ENCODE data around the gene HSPA14.
"Not testable (repeated sequence)": the region's sequence is repeated elsewhere in the genome, so short reads cannot be mapped to it uniquely, and the experiment has no call there.

HSPA14 gene

DNA sequence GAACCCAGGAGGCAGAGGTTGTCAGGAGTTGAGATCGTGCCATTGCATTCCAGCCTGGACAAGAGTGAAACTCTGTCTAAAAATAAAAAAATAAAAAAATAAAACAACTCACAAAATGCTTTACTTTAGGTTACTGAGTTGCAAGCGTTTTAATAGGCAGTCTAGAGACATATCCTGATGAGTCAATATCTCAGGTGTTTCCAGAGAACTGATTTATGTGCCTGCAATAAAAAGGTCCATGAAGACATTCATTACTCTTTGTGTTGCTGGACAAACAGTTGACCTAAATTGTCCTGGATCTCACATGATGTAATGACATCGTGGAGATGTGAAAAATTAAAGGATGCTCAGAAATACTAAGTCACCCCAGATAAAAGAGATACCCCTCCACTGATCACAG is 31.8 kb upstream of the HSPA14 start:
- H3K4me3 Mint-ChIP-seq, result no peak overlapping the region

DNA sequence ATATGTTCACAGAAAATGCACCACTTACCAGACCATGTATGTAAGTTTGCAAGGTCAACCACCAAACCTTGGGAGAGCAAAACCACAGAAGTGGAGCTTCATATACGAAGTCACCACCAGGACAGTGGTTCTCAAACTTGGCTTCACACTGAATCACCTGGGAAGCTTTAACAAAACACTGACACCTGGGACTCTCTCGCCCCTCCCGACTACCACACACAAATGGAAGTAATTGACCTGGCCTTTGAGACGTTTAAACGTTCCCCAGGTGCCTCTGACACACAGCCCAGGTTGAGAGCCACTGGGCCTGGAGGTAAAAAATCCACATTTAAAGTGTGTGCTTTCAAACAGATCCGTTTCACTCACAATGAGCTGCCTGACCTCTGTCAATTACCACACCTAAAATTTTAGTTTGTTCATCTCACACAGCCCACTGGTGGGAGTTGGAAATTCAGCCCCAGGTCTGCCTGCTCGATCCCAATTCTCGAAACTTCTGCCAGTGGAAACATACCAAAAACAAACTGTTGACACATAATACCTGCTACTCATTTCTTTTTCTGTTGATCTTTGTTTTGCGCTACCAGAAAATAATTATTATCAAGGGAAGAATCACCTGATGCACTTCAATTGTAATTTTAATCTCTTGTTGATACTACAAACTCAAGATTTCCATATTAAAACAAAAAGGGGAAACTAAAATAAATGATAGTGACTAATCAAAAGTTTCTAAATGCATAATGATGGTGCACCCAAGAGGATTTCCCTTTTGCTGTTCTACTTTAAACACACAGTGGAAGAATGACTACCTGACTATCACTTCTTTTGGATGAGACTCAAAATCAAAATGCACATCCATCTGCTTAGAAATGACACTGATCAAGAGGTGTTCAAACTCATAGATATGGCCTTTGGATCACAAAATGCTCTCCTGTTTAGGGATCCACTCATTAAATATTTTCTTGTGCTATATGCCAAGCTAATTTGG is 26.8 kb upstream of the HSPA14 start:
- Mint-ChIP-seq H3K27ac (no peak overlapping the region), H3K4me3 (no peak overlapping the region), H3K9me3 (no peaks in the 10 kb centered on the region), H3K27me3 (ENCODE audit: low read depth) (peaks cover 12% of the 10 kb centered on the region), H3K36me3 (ENCODE audit: low read depth) (no peaks in the 10 kb centered on the region), H3K4me1 (no peaks in the 10 kb centered on the region)
- TF ChIP-seq, protein P1, sequence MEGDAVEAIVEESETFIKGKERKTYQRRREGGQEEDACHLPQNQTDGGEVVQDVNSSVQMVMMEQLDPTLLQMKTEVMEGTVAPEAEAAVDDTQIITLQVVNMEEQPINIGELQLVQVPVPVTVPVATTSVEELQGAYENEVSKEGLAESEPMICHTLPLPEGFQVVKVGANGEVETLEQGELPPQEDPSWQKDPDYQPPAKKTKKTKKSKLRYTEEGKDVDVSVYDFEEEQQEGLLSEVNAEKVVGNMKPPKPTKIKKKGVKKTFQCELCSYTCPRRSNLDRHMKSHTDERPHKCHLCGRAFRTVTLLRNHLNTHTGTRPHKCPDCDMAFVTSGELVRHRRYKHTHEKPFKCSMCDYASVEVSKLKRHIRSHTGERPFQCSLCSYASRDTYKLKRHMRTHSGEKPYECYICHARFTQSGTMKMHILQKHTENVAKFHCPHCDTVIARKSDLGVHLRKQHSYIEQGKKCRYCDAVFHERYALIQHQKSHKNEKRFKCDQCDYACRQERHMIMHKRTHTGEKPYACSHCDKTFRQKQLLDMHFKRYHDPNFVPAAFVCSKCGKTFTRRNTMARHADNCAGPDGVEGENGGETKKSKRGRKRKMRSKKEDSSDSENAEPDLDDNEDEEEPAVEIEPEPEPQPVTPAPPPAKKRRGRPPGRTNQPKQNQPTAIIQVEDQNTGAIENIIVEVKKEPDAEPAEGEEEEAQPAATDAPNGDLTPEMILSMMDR (IDR thresholded peaks at IDR 0.05; ENCODE audit: unreplicated experiment in 3 of 3), result no peak

More for the DNA sequence above, 31.8 kb upstream of the HSPA14 start:
- H3K27ac Mint-ChIP-seq, result no peak overlapping the region
- H3K4me1 Mint-ChIP-seq, result no peaks in the 10 kb centered on the region
- no peaks in the 10 kb centered on the region for H3K9me3 Mint-ChIP-seq
- no peaks in the 10 kb centered on the region for H3K36me3 Mint-ChIP-seq (ENCODE audit: low read depth)
- TF ChIP-seq, protein P1 (IDR thresholded peaks at IDR 0.05; ENCODE audit: unreplicated experiment in 3 of 3), result no peak
- H3K27me3 Mint-ChIP-seq (ENCODE audit: low read depth), result peaks cover 13% of the 10 kb centered on the region

DNA sequence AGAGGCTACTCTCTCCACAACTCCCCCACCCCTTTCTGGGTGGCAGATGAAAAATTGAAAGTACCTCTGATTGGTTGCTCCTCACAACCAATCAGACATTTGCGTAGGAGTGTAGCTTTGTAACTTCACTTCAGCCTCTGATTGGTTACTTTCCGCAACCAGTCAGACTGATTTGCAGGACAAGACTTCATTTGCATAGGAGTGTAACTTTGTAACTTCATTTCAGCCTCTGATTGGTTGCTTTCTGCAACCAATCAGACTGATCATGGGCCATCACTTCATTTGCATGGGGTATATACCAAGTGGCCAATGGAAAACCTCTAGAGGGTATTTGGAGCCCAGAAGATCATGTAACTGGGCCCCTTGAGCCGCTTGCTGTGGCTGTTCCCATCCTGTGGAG is 25.8 kb upstream of the HSPA14 start:
- TF ChIP-seq, protein P1 (IDR thresholded peaks at IDR 0.05; ENCODE audit: unreplicated experiment in 3 of 3), result no peak
- Mint-ChIP-seq H3K36me3 (ENCODE audit: low read depth) (no peaks in the 10 kb centered on the region), H3K4me1 (no peaks in the 10 kb centered on the region), H3K27ac (no peak overlapping the region), H3K4me3 (no peak overlapping the region), H3K9me3 (no peaks in the 10 kb centered on the region), H3K27me3 (ENCODE audit: low read depth) (peaks cover 13% of the 10 kb centered on the region)

DNA sequence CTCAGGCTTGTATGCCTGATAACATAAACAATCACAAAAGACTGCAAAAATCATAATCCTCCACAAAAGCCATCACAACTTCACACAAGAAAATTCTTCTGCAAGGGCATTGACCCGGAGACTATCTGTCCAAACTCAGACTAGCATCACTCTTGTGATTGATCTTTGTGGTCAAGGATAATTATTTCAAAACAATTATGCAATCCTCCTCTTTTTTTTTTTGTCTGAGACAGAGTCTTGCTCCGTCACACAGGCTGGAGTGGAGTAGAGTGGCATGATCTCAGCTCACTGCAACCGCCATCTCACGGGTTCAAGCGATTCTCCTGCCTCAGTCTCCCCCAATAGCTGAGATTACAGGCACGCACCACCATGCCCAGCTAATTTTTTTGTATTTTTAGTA is 22.4 kb upstream of the HSPA14 start:
- Mint-ChIP-seq H3K27ac (no peak overlapping the region), H3K27me3 (ENCODE audit: low read depth) (peaks cover 15% of the 10 kb centered on the region)
- TF ChIP-seq, protein P1 (IDR thresholded peaks at IDR 0.05; ENCODE audit: unreplicated experiment in 3 of 3), result no peak

DNA sequence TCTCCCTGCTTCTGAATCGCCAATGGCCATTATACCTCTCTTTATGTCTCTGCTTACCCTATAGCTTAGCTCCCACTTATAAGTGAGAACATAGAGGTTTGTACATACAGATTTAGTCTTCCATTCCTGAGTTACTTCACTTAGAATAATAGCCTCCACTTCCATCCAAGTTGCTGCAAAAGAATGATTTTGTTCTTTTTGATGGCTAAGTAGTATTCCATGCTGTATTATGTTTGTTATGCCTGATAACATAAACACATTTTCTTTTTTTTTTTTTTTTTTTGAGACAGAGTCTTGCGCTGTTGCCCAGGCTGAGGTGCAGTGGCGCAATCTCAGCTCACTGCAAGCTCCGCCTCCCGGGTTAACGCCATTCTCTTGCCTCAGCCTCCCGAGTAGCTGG is 21.4 kb upstream of the HSPA14 start:
- H3K9me3 Mint-ChIP-seq; H3K27ac Mint-ChIP-seq; H3K36me3 Mint-ChIP-seq (ENCODE audit: low read depth); H3K4me3 Mint-ChIP-seq; H3K4me1 Mint-ChIP-seq; H3K27me3 Mint-ChIP-seq (ENCODE audit: low read depth): not testable (repeated sequence)

More for the DNA sequence above, 22.4 kb upstream of the HSPA14 start:
- Mint-ChIP-seq H3K9me3 (no peaks in the 10 kb centered on the region), H3K4me3 (no peak overlapping the region), H3K36me3 (ENCODE audit: low read depth) (no peaks in the 10 kb centered on the region), H3K4me1 (no peaks in the 10 kb centered on the region)

DNA sequence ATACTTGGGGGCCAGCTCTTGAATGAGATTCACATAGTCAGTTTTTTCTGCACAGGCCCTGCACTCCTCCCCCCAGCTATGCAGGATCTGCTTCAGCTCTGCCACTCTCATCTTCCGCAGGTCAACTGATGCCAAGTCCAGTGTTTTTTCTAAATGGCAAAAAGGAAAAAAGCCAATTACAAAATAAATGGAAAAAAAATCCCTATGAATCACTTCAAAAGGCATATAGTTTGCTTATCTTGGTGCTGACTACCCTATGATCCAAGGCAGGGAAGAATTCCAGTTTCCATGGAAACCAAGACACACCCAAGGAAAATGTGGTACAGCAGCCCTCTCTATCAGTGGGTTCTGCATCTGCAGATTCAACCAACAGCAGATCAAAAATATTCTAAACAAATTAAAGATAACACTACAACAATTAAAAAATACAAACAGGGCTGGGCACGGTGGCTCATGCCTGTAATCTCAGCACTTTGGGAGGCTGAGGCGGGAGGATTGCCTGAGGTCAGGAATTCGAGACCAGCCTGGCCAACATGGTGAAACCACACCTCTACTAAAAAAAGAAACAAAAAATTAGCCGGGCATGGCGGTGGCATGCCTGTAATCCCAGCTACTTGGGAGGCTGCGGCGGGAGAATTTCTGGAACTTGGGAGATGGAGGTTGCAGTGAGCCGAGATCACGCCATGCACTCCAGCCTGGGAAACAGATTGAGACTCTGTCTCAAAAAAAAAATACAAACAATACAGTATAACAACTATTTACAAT is 17.9 kb upstream of the HSPA14 start:
- H3K36me3 Mint-ChIP-seq (ENCODE audit: low read depth), result no peaks in the 10 kb centered on the region
- H3K27ac Mint-ChIP-seq, result no peak overlapping the region
- no peak overlapping the region for H3K4me3 Mint-ChIP-seq
- no peaks in the 10 kb centered on the region for H3K9me3 Mint-ChIP-seq
- H3K27me3 Mint-ChIP-seq (ENCODE audit: low read depth), result peaks cover 21% of the 10 kb centered on the region
- TF ChIP-seq, protein P1 (IDR thresholded peaks at IDR 0.05; ENCODE audit: unreplicated experiment in 3 of 3), result no peak
- H3K4me1 Mint-ChIP-seq, result peaks cover 8% of the 10 kb centered on the region
